ENCODE results near the gene DLGAP1. TPM values are rescaled to one million over a fixed set of nuclear protein-coding genes. Genes with fewer than 3 reads are reported as not detected.
A peak's percentile ranks its signal among the peaks of the same experiment; 100 is the strongest.

Gene DLGAP1
- total and polyA plus RNA-seq, 2 of the 13 experiments (the other 11 are each of a cell fraction or from before 2014, with no cell fraction given): 0.01 TPM; not detected in 1

GRCh38 chr18:3623769-3624545 lies 831.1 kb downstream of the DLGAP1 start (continued):
- TF ChIP-seq ZNF512 (CRISPR knock-in tag; IDR thresholded peaks at IDR 0.05) (no peak), NCOA1 (CRISPR knock-in tag; IDR thresholded peaks at IDR 0.05) (no peak), ZNF784 (CRISPR knock-in tag; IDR thresholded peaks at IDR 0.05; ENCODE audit: borderline replicate concordance) (no peak; the same call in 1 of the 2 replicates), ARNT2 (CRISPR knock-in tag; IDR thresholded peaks at IDR 0.05; ENCODE audit: low read depth) (peak; percentile 78; the same call in 1 of the 2 replicates), ZBTB46 (CRISPR knock-in tag; IDR thresholded peaks at IDR 0.05; ENCODE audit: borderline replicate concordance) (no peak), PLRG1 (conservative IDR thresholded peaks at IDR 0.05) (no peak), ZNF276 (CRISPR knock-in tag; IDR thresholded peaks at IDR 0.05; ENCODE audit: low read depth) (peak; percentile 96; the same call in 1 of the 2 replicates), ZNF296 (CRISPR knock-in tag; conservative IDR thresholded peaks at IDR 0.05) (no peak), MXI1 (IDR thresholded peaks at IDR 0.05; ENCODE audit: borderline replicate concordance, low read depth, low read length) (peak; percentile 62; the same call in 1 of the 3 replicates), SOX5 (CRISPR knock-in tag; IDR thresholded peaks at IDR 0.05; ENCODE audit: borderline replicate concordance) (peak; percentile 88), FOXC1 (CRISPR knock-in tag; IDR thresholded peaks at IDR 0.05; ENCODE audit: borderline replicate concordance) (no peak; the same call in 1 of the 2 replicates), ZBTB10 (CRISPR knock-in tag; IDR thresholded peaks at IDR 0.05; ENCODE audit: borderline replicate concordance) (0 out of 2 replicates have a peak, but pooled peaks have one; percentile 55), RORA (CRISPR knock-in tag; IDR thresholded peaks at IDR 0.05) (no peak), ZFP1 (CRISPR knock-in tag; IDR thresholded peaks at IDR 0.05) (0 out of 2 replicates have a peak, but pooled peaks have one; percentile 25), MED8 (CRISPR knock-in tag; IDR thresholded peaks at IDR 0.05; ENCODE audit: insufficient replicate concordance) (peak; percentile 75), TGIF2 (CRISPR knock-in tag; IDR thresholded peaks at IDR 0.05) (peak; percentile 94), ZNF703 (CRISPR knock-in tag; IDR thresholded peaks at IDR 0.05; ENCODE audit: borderline replicate concordance) (no peak), ZC3H13 (CRISPR knock-in tag; IDR thresholded peaks at IDR 0.05) (peak; percentile 87)

Measured in HepG2 (cell line).